GM04504 (cell line): ENCODE measurements around the gene VPS35L.
"Not testable (repeated sequence)": the region's sequence is repeated elsewhere in the genome, so short reads cannot be mapped to it uniquely, and the experiment has no call there.

ENCODE experiments used
- DNase-seq: peaks from one replicate; pipeline ENCODE4 v3.0.0-alpha.2; 2012; ENCODE audit warnings: low read depth

Gene VPS35L

DNA sequence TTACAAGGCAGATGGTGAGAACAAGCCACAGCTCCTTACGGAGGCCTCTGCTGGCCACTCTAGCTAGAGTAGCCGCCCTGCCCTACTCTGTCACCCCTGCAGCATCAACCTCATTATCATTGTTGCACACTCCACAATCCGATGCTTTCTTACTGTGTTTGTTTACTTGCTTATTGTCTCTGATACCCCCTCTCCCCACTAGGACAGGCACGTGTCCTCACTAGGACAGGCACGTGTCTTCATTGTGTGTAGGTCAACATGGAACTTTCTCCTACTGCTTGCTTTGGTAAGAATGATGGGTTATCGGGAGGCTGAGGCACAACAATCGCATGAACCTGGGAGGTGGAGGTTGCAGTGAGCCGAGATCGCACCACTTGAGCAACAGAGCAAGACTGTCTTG lies 98.6 kb downstream of the VPS35L start:
- no peak for DNase-seq

DNA sequence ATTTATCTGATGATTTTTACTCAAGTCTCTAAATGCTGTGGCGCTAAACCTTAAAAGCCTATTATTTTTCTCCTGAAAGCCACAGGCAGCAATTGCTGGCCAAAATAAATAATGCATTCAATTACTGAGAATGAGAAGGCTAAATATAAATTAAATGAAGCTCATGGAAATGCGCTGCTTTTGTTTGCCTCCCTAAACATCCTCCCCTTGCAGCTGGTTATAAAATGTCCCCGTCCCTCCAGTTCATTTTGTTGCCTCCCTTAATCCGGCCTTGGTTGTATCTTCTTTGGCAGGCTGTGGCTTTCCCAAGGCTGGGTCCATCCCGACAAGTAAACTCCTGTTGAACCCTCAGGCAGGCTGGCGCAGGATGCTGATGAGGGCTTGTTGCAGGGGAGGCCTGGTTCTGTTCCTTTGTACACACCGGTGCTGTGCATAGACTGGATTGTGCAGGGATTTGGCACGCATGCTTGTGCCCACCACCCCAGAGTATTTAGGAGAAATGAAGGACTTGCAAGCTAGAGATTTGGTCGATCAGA lies 99.8 kb downstream of the VPS35L start:
- DNase-seq = no peak

DNA sequence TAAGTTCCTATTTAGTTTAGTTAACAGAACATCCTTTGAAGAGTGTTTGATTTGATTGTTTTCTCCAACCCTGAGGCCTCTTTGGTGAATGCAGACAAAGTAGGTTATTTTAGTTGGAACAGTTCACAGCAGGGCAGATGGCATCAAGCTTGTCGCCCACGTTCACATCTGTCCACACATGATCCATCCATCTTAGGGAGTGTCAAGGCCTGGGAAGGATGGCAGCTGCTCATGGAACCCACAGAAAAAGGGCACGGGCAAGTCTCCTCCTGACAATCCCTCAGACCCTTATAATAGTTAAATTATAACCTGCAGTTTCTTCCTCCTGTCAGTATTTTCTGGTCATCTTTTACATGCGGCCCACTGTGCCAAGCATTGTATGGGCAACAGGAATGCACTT lies 102.3 kb downstream of the VPS35L start:
- DNase-seq = no peak

DNA sequence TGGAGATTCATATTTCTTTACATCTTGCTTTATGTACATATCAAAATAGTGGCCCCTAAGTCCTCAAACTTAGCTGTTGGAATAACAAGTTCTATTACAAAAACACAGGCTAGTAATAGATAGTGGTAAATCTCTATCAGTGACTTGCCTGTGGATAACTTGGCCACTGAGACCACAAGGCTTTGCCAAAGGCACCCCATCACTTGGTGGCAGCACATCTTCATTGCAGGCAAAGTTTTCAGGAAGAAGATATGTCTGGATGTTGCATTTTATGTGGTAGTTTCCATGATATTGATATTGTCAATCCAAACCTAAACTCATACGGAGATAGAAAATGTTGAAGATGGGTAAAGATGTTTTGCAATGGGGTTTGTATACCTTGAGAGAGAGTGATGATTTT lies 104.1 kb downstream of the VPS35L start:
- DNase-seq = no peak

DNA sequence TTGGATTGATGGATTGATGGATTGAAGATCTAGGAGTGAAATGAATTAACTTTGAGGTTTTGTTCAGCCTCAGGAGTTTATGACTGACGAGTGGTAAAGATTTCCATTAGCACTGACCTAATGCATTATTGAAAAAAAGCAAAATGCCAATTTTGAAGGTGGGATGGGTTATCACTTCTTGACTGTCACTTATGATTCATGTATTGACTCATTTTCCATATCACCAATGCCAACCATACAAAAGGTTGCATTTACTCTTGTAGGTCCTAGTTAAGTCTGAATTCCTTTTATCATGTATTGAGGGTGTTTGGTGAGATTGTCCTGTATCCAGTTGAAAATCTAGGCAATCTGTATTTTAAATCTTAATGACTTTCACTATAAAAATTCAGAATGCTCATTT lies 104.9 kb downstream of the VPS35L start:
- DNase-seq = no peak

DNA sequence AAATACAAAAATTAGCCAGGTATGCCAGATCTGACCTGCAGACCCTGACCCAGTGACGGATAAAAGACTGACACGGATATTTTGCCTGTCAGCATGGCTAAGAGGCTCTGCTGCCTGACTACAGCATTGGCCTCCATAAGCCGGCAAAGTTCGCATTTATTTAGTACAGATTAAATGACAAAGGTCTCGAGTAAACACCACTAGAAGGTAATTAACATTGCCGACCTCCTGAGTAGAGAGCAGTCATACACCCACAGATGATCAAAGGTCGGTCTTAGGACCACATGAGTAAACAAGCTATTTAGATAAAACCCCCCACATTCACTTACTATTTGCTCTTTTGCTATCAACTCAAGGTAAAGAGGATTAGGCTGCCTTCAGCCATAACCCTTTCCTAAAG lies 106.8 kb downstream of the VPS35L start:
- no peak for DNase-seq

DNA sequence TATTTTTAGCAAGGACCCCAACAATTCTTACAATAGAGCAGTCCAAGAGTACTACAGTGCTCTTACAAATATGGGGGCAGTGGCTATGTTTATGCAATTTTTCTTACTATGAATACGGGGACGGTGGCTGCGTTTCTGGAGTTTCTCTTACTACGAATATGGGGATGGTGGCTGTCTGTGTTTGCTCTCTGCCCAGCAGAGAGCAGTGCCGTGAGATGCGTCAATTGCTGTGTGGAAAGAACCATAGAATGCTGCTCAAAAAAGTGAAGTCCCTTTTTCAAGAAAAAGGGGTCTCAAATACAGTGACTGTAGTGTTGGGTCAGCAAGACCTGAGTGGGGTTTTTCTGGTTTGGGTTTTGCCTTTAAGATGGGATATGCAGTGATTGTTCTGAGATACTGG lies 108.7 kb downstream of the VPS35L start:
- DNase-seq = no peak

DNA sequence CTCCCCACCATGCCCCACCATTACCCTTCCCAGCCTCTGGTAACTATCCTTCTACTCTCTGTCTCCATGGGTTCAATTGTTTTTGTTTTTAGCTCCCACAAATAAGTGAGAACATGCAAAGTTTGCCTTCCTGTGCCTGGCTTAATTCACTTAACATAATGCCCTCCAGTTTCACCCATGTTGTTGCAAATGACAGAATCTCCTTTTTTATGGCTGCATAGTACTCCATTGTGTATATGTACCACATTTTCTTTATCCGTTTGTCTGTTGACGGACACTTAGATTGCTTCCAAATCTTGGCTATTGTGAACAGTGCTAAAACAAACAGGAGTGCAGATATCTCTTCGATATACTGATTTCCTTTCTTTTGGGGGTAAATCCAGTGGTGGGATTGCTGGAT lies 109.8 kb downstream of the VPS35L start:
- not testable (repeated sequence) for DNase-seq

DNA sequence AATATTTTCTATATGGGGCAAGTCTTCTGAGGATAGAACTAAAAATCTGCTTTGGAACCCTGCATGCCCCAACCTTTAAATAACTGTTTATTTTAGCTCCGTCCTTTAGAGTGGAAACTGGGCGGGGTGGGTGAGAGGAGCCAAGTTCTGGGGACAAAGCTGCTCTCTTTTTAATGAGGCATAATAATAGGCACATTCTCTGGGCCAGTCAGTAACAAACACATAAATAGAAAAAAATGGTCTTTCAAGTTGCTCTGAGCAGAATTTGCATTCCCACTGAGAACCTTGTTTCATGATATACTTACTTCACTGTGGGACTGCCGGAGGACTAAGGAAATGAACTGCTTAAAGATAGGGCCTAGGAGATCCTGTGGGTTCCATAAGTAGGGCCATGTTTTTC lies 111.0 kb downstream of the VPS35L start:
- DNase-seq = no peak

DNA sequence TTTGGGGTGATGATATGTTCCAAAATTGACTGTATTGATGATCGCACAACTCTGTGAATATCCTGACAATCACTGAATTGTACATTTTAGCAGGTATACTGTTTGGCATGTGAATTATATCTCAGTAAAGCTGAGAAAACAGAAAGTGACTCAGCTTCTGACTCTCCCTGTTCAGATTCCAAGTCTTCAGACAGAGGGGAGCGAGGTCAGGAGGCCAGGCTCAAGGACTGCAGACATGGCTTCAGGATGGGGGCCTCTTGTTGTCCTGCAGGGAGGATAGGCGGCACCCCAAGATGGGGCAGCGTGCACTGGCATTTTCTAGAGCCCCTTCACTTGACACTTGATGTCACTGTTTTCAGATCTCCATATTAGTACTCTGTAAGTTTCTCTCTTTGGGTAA lies 116.9 kb downstream of the VPS35L start:
- DNase-seq = no peak

DNA sequence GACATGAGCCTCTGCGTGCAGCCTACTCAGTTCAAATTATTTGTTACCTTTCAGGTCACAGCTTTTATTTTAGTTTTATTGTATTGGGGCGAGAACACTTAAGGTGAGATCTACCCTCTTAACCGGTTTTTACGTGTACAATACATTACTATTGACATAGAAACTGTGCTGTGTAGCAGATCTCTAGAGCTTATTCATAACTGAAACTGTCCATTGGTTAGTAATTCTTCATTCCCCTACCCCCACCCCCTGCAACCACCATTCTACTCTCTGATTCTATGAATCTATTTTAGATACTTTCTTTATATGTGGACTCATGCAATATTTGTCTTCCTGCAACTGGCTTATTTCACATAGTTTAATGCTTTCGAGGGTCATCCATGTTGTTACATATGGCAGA lies 119.0 kb downstream of the VPS35L start:
- DNase-seq = no peak

DNA sequence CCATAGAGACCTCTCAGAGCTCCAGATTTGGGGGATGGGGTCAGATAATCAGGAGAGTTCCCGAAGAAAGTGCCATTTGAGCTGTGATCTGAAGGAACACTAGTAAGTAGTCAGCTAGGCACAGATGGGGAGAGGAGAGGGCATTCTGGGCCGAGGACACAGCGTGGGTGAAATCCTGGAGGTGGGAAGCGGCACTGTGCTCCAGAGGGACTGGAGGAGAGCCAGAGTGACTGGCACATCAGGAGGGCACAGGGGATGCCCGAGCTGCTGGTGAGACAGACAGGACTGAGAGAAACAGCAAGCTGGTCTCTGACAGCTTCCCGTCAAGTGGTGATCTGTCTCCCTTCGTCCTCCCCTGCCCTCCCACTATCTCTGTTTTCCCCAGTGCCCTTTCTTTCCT lies 121.9 kb downstream of the VPS35L start:
- no peak for DNase-seq

DNA sequence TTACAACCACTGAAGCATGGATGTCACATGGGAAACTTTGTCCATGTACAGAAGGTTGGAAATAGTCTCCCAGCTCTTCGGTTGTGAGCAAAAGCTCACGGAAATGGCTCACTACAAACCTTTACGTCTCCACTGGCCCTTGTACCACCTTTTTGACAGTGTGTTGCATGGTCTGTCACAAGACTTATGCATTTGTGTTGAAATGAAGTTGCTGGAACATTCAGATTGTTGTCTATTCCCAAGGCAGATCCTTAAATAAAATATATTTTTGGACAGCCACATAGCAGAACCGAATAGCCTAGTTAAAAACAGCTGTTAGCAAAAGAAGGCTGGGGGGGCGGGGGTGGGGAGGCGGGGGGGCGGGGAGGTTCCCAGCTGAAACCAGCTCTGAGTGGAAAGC lies 123.3 kb downstream of the VPS35L start:
- no peak for DNase-seq

DNA sequence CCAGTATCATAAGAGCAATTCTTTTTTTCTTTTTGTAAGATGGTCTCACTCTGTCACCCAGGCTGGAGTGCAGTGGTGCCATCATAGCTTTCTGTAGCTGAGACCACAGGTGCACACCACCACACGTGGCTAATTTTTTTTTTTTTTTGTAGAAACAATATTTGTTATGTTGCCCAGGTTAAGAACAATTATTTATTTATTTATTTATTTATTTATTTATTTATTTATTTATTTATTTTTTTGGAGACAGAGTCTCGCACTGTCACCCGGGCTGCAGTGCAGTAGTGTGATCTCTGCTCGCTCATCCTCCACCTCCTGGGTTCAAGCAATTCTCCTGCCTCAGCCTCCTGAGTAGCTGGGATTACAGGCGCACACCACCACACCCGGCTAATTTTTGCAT lies 123.8 kb downstream of the VPS35L start:
- DNase-seq = not testable (repeated sequence)

DNA sequence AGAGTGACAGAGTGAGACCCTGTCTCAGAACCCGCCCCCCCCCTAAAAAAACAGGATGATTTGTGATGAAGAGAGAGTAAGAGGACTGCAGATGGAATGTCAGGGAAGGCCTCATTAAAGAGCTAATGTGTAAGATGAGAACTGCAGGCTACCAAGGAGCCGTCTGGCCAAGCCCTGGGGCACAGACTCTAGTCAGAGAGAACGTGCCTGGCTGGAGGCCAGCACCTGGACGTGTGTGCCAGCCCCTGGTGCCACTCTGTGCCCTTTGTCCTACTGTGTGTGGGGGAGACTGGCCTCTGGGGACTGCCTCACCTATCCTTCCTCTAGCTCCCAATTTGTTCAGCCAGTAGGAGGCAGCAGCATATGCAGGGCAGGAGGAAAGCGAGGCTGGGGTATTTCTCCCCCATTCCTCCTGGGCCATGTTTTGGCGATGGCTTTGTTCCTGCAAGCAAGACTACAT lies 125.4 kb downstream of the VPS35L start:
- DNase-seq = no peak

DNA sequence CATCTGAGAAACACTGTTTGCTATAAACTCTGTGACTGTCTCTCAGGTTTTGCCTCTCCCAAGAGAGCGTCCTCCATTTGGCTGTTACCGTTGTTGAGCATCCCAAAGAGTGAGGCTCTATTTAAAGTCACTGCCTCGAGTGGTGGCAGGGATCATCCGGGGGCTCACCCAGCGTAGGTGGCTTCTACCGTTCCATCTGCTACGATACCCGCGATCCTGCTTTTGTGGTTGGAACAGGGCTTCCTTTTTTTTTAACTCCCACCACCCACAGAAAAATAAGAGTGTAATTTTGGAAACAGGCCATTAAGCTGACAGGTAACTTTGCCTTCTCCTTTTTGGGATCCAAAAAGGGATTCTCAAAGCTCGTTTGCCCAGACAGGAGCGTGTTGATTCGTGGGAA lies 126.1 kb downstream of the VPS35L start:
- no peak for DNase-seq

DNA sequence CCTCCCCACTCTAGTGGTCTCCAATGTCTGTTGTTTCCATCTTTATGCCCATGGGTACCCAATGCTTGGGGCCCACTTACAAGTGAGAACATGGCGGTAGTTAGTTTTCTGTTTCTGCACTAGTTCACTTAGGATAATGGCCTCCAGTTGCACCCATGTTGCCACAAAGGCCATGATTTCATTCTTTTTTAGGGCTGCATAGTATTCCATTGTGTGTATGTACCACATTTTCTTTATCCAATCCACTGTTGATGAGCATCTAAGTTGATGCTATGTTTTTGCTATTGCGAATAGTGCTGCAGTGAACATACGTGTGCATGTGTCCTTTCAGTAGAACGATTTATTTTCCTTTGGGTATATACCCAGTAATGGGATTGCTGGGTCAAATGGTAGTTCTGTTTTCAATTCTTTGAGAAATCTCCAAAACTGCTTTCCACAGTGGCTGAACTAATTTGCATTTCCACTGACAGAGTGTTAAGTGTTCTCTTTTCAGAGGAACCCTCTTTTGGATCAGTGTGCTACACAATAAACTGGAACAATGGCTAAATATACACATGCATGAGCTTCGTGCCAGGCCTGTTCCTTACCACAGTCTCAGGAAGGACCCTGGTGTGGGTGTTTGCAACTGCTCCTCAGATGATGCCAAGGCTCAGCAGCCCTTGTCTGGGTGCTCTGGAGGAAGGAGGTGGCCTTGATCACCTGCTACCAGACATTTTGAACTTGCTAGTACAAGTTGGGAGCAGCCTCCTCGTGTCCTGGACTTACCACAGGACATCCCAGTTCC lies 128.1 kb downstream of the VPS35L start:
- no peak for DNase-seq

DNA sequence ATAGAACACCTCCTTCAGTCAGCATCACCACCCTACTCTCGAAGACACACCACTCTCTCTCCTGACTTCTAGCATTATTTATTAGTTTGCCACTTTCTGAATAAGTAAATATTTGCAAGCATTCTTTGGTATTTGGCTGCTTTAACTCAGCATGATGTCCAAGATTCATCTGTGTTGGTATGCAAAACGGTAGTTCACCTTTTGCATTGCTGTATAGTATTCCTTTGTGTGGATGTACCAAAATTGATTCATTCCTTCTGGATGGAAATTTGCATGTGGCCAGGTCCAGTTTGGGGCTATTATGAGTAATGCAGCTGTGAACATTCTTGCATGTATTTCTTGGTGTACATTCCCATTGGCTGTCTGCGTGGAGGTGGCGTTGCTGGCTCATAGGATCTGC lies 129.7 kb downstream of the VPS35L start:
- no peak for DNase-seq

DNA sequence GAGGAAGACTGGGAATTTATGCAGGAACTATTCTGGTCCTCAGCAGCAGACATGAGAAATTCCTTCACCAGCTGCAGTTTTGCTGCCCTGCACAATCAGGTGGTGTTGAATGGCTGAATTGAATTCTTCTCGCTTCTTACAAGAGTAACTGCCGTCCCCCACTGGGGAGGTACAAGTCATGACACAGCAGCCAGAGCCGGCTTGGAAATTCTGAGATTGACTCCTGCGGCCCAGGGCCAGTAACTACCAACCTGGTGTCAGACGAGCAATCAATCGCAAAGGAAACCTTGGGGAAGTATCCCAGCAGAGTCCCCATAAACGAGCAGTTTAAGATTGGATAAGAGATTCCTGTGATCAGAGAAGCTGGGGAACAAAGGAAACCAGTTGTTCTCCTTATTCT lies 131.8 kb downstream of the VPS35L start:
- DNase-seq = no peak

DNA sequence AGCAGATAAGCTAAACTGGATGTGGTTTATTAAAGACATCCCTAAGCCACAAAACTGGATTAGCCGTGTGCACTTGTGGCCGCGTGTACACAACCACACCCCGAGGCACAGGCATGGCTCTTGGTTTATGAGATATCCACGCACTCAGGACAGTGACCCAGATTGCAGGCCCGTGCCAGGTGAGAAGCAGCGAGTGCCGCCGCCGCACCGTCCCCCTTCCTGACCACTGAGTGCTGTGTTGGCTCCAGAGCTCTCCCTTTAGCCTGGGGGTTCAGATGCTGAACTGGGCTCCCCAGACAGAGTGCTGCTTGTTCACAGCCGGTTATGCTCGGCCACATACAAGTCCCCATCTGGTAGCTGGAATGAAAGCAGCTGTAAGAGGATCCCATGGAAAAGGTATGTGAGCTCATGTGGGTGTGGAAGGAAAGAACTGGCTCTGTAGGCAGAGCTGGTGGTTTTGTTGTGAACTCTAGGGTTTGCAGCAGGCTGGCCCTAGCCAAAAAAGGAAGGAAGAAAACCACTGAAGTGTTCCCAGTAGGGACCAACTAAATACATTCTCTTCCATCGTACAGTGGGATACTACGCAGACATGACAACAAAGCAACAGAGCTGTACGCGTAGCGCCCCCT lies 133.0 kb downstream of the VPS35L start:
- DNase-seq = no peak

DNA sequence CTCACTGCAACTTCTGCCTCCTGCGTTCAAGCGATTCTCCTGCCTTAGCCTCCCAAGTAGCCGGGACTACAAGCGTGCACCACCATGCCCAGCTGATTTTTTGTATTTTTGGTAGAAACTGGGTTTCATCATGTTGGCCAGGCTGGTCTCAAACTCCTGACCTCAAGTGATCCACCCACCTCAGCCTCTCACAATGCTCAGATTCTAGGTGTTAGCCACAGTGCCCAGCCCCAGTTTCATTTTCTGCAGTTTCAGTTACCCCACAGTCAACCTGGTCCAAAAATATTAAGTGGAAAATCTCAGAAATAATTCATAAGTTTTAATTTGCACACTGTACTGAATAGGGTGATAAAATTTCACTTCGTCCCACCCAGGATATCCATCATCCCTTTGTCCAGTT lies 133.8 kb downstream of the VPS35L start:
- DNase-seq = no peak

DNA sequence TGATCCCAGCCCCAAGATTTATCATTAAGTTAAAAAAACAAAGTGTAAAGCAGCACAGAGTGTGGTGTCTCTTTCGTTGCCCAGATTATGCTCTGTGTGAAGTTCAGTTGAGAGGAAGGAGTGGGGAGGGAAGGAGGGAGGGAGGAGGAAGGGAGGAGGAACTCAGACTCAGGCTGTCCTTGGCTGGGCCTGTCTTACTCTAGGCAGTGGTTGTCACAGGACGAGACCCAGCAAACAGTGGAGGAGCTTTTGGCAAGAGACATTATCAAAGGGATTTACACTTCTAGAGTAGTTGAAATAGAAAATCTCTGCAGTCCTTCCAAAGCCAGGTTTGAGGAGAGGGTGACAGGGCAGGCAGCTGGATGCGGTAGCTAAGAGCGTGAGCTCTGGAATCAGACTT lies 134.7 kb downstream of the VPS35L start:
- no peak for DNase-seq

DNA sequence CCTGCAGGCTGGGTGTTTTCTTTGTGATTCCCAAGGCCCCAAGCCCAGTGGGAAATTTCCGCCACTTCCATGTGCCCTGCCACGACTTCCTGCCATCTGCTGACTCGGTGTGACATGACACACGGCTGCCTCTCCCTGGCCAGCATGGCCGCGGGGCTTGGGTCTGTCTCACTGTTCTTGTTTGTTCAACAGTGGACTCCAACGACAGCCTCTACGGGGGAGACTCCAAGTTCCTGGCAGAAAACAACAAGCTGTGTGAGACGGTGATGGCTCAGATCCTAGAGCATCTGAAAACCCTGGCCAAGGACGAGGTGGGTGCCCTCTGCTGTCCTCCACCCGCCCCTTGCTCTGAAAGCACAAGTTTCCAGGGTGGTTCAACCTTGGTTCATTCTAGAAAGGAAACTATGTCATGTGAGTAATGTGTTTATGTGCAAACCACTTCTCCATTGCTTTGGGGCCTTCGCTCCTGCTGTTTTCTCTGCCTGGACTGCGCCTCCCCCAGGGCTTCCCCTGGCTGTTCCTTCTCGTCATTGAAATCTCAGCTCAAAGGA lies 135.7 kb downstream of the VPS35L start:
- no peak for DNase-seq
